ENCODE measurements around the gene TNNI3K. TPM values are rescaled to one million over a fixed set of nuclear protein-coding genes. Genes with fewer than 3 reads are reported as not detected.

Gene TNNI3K
- total RNA-seq, 6 experiments from 2014 or later: not detected

DNA sequence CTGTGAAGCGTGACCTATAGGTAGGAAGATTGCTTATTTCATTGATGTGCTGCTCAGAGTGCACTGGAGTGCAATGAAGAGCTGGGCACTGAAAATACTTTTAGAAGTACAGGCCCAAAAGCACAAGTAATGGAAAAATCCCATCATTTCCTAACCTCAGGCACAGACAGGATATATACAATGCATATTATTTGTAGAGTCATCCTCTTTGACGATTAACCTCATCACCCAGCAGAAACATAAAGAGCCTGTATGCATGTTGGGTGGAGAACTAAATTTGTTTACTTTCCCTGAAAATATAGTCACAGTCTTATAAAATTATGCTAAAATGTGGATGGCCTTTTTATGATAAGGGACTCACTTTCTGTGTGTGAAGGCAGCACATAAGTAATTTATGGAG lies 98.1 kb downstream of the TNNI3K start:
- Mint-ChIP-seq H3K27ac (no peak overlapping the region), H3K4me1 (ENCODE audit: low read depth) (no peaks in the 10 kb centered on the region), H3K27me3 (ENCODE audit: insufficient read depth) (no peaks in the 10 kb centered on the region), H3K4me3 (no peak overlapping the region), H3K9me3 (peaks cover 27% of the 10 kb centered on the region), H3K36me3 (ENCODE audit: low read depth) (no peaks in the 10 kb centered on the region; the same call in 1 of the 2 replicates)
- DNase-seq: no peak
- TF ChIP-seq, protein P1, sequence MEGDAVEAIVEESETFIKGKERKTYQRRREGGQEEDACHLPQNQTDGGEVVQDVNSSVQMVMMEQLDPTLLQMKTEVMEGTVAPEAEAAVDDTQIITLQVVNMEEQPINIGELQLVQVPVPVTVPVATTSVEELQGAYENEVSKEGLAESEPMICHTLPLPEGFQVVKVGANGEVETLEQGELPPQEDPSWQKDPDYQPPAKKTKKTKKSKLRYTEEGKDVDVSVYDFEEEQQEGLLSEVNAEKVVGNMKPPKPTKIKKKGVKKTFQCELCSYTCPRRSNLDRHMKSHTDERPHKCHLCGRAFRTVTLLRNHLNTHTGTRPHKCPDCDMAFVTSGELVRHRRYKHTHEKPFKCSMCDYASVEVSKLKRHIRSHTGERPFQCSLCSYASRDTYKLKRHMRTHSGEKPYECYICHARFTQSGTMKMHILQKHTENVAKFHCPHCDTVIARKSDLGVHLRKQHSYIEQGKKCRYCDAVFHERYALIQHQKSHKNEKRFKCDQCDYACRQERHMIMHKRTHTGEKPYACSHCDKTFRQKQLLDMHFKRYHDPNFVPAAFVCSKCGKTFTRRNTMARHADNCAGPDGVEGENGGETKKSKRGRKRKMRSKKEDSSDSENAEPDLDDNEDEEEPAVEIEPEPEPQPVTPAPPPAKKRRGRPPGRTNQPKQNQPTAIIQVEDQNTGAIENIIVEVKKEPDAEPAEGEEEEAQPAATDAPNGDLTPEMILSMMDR (IDR thresholded peaks at IDR 0.05): no peak

DNA sequence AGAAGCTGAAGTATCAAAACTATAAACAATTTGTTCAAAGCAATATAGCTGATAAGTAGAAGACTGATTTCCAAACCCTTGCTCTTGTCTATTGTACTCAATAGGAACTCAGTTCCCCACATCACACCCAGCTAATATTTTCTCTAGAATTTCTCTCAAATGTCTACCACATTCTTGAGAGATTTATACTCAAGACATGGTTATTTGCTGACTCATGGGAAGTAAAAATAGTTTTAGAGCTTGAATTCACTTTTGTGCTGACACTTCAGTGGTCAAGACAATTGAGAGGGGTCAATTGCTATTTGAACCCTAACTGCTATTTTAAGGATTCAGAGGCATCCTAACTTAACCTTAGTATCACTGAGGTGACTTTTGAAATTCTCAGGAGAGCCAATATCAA lies 99.0 kb downstream of the TNNI3K start:
- Mint-ChIP-seq H3K27ac (no peak overlapping the region), H3K4me1 (ENCODE audit: low read depth) (no peaks in the 10 kb centered on the region), H3K36me3 (ENCODE audit: low read depth) (no peaks in the 10 kb centered on the region; the same call in 1 of the 2 replicates), H3K9me3 (peaks cover 29% of the 10 kb centered on the region), H3K4me3 (no peak overlapping the region), H3K27me3 (ENCODE audit: insufficient read depth) (no peaks in the 10 kb centered on the region)
- TF ChIP-seq, protein P1 (IDR thresholded peaks at IDR 0.05): no peak
- no peak for DNase-seq

DNA sequence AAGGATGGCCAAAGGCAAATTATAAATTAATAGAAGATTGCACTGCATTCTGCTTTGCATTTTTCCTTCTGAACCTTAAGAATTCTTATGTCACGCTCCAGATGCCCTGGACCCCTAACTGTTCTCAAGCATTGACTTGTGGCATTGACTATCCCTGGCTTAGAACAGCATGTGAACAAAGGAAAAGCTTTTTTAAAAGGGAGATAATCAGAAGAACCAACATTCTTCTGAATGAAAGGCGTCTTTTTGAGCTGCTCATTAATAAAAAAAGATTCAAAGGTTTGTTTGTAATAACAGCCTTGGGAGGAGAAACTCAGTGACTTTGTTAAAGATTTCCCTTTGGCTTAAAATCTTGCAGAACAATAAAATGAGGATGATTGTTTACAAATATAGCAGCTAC lies 105.5 kb downstream of the TNNI3K start:
- Mint-ChIP-seq H3K9me3 (peaks cover 27% of the 10 kb centered on the region; the same call in 1 of the 2 replicates), H3K4me3 (no peak overlapping the region), H3K27ac (no peak overlapping the region)

DNA sequence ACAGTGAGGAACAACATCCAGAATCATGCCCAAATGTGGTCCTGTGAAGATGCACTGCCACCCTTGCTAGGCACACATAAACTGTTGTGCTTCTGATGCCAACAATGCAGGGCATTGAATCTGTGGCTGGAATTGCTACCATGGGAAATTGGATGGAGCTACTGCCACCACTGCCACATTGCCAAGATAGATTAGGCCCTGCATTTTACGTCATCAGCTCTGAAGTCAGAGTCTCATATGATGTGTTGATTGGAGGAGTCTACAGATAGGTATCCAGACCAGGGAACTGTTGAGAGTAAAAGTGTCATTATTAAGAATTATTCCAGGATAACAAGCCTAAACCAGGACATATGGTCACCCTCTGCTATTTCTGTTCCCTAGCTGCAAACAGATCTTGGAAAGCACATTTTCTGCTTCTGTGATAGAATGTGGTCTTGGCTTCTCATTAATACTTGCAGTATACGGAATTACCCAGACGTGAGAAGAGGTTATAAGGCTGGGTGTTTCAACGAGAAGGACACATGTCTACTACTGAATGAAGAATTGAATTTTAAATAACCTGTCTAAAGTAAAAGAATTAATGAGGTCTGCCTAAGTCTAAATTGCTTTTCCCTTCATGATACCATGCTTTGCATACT lies 106.6 kb downstream of the TNNI3K start:
- no peak overlapping the region for H3K27ac Mint-ChIP-seq
- H3K9me3 Mint-ChIP-seq: peaks cover 27% of the 10 kb centered on the region; the same call in 1 of the 2 replicates
- no peaks in the 10 kb centered on the region for H3K36me3 Mint-ChIP-seq (ENCODE audit: low read depth)
- DNase-seq: no peak
- H3K4me3 Mint-ChIP-seq: no peak overlapping the region
- TF ChIP-seq, protein P1 (IDR thresholded peaks at IDR 0.05): no peak
- H3K4me1 Mint-ChIP-seq (ENCODE audit: low read depth): no peaks in the 10 kb centered on the region
- H3K27me3 Mint-ChIP-seq (ENCODE audit: insufficient read depth): no peaks in the 10 kb centered on the region

More for the DNA sequence above, 105.5 kb downstream of the TNNI3K start:
- H3K27me3 Mint-ChIP-seq (ENCODE audit: insufficient read depth): no peaks in the 10 kb centered on the region
- H3K36me3 Mint-ChIP-seq (ENCODE audit: low read depth): no peaks in the 10 kb centered on the region
- no peak for DNase-seq
- TF ChIP-seq, protein P1 (IDR thresholded peaks at IDR 0.05): no peak
- no peaks in the 10 kb centered on the region for H3K4me1 Mint-ChIP-seq (ENCODE audit: low read depth)

DNA sequence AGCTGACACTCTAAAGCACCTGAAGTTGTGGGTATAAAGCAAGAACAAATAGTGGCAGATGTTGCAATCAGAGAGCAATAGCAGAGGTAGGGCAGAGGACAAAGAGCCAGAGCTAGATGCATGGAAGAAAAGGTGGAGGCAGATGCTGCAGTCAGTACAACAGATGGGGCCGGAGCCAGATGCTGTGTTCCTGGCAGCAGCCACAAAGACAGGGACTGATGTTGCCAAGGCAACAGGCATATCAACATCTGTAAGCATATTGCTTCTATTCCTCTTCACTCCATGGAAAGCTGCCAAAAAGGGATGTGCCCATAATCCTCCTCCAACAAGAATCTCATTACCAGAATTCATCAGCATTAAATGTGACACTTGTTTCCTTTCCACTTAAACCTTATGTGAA lies 108.0 kb downstream of the TNNI3K start:
- H3K27ac Mint-ChIP-seq: no peak overlapping the region
- no peaks in the 10 kb centered on the region for H3K36me3 Mint-ChIP-seq (ENCODE audit: low read depth)
- TF ChIP-seq, protein P1 (IDR thresholded peaks at IDR 0.05): no peak
- no peak for DNase-seq
- no peak overlapping the region for H3K4me3 Mint-ChIP-seq
- no peaks in the 10 kb centered on the region for H3K27me3 Mint-ChIP-seq (ENCODE audit: insufficient read depth)
- no peaks in the 10 kb centered on the region for H3K4me1 Mint-ChIP-seq (ENCODE audit: low read depth)
- H3K9me3 Mint-ChIP-seq: peaks cover 22% of the 10 kb centered on the region; the same call in 1 of the 2 replicates

All from HFFc6 (cell line).